Keratinocyte (primary cell): ENCODE results near the gene GOLGA6A.
"Not testable (repeated sequence)": the region's sequence is repeated elsewhere in the genome, so short reads cannot be mapped to it uniquely, and the experiment has no call there.

Source experiments
- CTCF ChIP-seq, 3 experiments: IDR thresholded peaks in 1 of 3; conservative IDR thresholded peaks in 1 of 3; optimal IDR thresholded peaks in 1 of 3; 2 replicates in 2 of 3; 3 replicates in 1 of 3; pipeline versions ENCODE3 to v1.5.1; 2011; ENCODE audit warnings: low read length in 3 of 3, mild to moderate bottlenecking in 3 of 3, moderate library complexity in 2 of 3, control low read depth in 1 of 3, inconsistent platforms in 1 of 3; ENCODE audit not compliant: insufficient read depth in 2 of 3; ENCODE audit errors: extremely low read depth in 1 of 3
- EZH2 ChIP-seq: IDR thresholded peaks from one replicate; pipeline ENCODE4 v1.6.1; 2012; ENCODE audit warnings: inconsistent platforms, mild to moderate bottlenecking, low read length, moderate library complexity

GRCh38 chr15:74094567-74094966, 12.2 kb upstream of the GOLGA6A start:
- not testable (repeated sequence) for TF ChIP-seq CTCF (optimal IDR thresholded peaks at IDR 0.05 in 1 of 3, IDR thresholded peaks at IDR 0.05 in 1 of 3, conservative IDR thresholded peaks at IDR 0.05 in 1 of 3; ENCODE audit: extremely low read depth in 1 of 3, insufficient read depth in 2 of 3, low read length in 3 of 3); EZH2
